Stimulated activated CD4-positive, alpha-beta T cell treated with anti-CD3 and anti-CD28 coated beads, Interleukin-4, amount 100 ng/mL, for 24 hours (primary cell): ENCODE measurements around the gene GRIFIN.

Experiments used
- DNase-seq: peaks from one replicate; pipeline ENCODE4 v3.0.0-alpha.2; 2020

Gene GRIFIN

DNA sequence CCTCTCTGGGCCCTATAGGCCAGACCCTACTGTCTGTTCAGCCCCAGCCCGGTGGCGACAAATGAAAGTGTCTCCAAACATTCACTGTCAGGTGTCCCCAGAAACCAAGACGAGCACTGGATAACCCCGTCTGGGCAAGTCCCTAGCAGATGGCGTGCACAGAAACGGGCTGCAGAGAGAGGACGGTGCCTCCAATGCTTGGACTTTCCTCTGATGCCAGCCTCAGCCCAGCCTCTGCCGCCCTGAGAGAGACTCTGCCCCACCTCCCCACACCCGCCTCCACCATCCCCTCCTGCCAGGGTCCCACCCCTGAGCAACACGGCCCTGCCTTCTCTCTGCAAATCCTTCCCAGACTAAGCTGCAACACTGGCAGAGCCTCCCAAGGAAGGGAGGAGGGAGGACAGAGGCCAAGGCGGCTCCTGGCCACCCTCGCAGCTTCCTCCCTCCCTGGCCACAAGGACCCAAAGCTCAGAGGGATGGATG is 36.0 kb upstream of the GRIFIN start:
- DNase-seq = no peak

GRCh38 chr7:2511769-2512168 is 35.6 kb upstream of the GRIFIN start:
- DNase-seq = no peak

- DNase-seq = peak; percentile 50
These were observed 34.9 kb upstream of the GRIFIN start for GRCh38 chr7:2510909-2511768.

GRCh38 chr7:2510130-2510776 is 34.1 kb upstream of the GRIFIN start:
- no peak for DNase-seq

DNA sequence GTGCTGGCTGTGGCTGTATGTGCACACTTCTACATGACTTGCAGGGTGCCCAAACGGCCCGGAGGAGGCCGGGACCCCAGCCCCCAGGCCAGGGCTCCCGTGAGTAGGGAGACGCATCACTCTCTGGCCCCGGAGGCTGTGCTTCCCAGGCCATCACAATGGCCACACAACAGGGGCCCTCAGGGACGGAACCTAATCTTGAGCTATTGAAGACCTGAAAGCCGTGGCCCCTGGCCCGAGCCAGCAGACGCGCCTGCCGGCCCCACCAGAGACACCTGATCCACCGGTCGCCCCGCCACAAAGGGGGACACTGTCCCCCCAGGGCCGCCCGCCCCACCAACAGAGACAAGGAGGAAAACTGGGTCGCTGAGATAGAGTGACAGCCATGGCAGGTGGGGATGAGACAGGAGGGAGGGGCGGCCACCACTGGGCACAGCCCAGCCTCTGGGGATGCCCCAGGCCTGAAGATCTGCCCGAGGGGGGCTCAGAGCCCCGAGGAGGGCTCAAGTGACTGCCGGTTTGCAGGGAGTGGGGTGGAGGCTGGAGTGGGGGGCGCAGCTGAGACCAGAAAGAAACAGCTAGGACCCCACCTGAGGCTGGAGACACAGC is 33.2 kb upstream of the GRIFIN start:
- no peak for DNase-seq

DNA sequence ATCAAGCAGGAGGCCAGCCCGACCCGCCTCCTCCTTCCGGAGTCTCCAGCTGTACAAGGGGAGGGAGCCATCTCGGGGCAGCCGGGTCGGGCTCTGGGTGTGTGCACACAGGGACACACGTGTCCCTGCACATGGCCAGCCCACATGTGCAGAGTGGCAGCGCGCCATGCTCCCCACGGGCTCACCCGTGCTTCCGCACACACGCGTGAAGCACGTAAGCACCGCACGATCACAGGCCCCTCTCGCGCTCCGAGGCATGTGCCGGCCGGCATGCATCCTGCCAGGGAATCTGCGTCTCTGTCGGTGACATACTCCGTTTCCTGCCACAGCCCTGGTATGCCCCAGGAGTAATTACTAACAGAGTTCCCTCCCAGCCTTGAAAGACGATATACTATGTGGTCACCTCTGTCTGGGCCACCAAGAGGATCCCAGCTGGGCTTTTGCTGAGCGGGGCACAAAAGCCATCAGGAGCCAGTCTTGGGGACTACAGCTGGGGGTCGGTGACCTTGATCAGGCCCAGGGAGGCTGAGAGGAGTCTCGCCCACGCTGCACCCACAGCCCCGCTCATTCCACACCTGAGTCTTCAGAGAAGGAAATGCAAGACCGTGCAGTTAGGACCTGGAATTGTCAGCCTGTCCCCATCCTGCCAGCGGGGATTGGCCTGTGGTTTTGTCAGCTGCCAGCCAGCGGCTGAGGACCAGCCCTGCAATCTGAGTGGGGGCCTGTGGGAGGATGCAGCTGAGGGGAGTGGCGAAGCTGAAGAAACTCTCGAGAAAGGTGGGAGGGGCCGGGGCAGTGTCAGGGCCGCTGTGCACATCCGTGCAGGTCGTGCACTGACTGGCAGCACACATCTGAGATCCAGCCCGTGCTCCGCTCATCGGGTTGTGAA is 32.4 kb upstream of the GRIFIN start:
- DNase-seq = peak; percentile 67

DNA sequence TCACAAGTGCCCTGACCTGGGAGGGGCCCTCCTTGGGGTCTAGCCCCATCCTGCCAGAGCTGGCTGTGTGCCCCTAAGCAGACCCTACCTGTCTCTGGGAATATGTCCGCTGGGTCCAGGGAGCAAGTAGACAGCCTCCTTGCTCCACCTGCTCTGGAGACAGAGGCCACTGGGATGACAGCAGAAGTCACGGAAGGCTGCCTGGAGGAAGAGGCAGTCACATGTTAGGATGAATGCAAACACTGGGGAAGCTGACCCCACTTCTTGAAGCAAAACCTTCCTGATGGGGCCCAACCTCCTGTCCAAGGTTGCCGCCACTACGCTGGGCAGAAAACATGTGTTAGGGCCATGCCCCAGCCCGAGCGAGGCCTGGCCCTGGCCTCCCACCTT is 31.7 kb upstream of the GRIFIN start:
- DNase-seq = no peak

GRCh38 chr7:2507208-2507916 is 31.2 kb upstream of the GRIFIN start:
- no peak for DNase-seq

DNA sequence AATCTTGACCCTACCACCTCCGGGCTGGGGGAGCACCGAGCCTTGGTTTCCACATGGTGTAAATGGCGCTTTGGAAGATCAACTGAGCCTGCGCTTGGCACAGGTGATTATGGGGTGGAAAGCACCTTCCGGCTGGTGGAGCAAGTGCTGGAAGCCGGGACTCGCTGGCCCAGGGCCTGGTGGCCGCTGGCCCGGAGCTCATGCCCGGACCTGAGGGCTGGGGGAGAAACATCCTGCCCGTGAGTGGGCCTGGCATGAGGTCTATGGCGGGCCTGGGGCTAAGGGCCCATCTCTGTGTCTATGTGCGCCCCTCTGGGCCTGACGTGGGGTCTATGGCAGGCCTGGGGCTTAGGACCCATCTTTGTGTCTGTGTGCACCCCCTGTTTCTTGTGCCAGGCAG is 29.2 kb upstream of the GRIFIN start:
- DNase-seq = no peak

- DNase-seq = no peak
These were observed 28.7 kb upstream of the GRIFIN start for GRCh38 chr7:2504889-2505375.

GRCh38 chr7:2504128-2504888 is 28.1 kb upstream of the GRIFIN start:
- DNase-seq = no peak

- no peak for DNase-seq
These were observed 27.1 kb upstream of the GRIFIN start for GRCh38 chr7:2503056-2503941.

GRCh38 chr7:2502647-2502966 is 26.4 kb upstream of the GRIFIN start:
- no peak for DNase-seq

- DNase-seq = no peak
These were observed 25.9 kb upstream of the GRIFIN start for GRCh38 chr7:2501947-2502646.

- DNase-seq = no peak
These were observed 24.5 kb upstream of the GRIFIN start for GRCh38 chr7:2500701-2501100.

GRCh38 chr7:2499719-2500430 is 23.7 kb upstream of the GRIFIN start:
- no peak for DNase-seq

GRCh38 chr7:2499181-2499580 is 23.0 kb upstream of the GRIFIN start:
- no peak for DNase-seq

DNA sequence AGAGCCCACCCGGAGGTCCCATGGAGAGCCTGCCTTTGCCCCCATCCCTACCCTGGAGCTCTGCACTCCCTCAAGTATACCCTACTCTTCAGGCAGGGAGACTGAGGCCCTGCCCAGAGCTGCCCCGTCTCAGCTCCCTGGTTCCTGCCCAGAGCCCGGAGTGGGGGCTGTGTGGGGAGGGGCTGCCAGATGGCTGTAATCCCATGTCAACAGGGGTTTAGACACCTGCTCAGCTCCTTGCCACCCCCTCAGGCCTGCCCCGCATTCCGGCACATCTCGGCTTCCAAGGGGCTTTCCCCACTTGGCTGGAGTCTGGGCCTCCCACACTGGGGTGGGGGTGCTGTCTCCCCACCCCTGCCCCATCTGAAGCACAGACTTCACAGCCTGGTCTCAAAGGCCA is 22.5 kb upstream of the GRIFIN start:
- no peak for DNase-seq
